Right lobe of liver (tissue), 6 donors: ENCODE results near the gene IMPDH2. TPM values are rescaled to one million over a fixed set of nuclear protein-coding genes. Genes with fewer than 3 reads are reported as not detected.

Source experiments
- ATAC-seq, 4 donors: fragments of 200-7000 bp; cut with Tn5 transposase; one replicate each; pipeline ENCODE4 v1.9.1; 2020; ENCODE audit warnings: mild to moderate bottlenecking in 4 of 4, moderate library complexity in 4 of 4
- DNase-seq, 3 donors: peaks; one replicate each; pipeline ENCODE4 v3.0.0-alpha.2; 2020
- H3K27ac ChIP-seq, 3 donors: fragments of 200-600 bp; one replicate each; pipeline ENCODE4 v1.8.0; 2022
- H3K27me3 ChIP-seq, 2 donors: fragments of 200-600 bp; one replicate each; pipeline ENCODE4 v1.8.0; 2022
- H3K36me3 ChIP-seq, 4 donors: fragments of 200-600 bp; sonication (generic) in 1 of 4; one replicate each; pipeline versions ENCODE4 v1.5.1 to v1.8.0; 2017 to 2022; ENCODE audit warnings: control low read depth in 1 of 4
- H3K4me1 ChIP-seq, 4 donors: fragments of 200-600 bp; sonication (generic) in 1 of 4; one replicate each; pipeline versions ENCODE4 v1.5.1 to v1.8.0; 2017 to 2022; ENCODE audit warnings: control low read depth in 1 of 4
- H3K4me3 ChIP-seq, 3 donors: fragments of 200-600 bp; one replicate each; pipeline ENCODE4 v1.8.0; 2022
- H3K9me3 ChIP-seq, 4 donors: fragments of 200-600 bp; sonication (generic) in 1 of 4; one replicate each; pipeline versions ENCODE4 v1.5.1 to v1.8.0; 2017 to 2022; ENCODE audit warnings: control low read depth in 1 of 4
- POLR2A ChIP-seq: fragments of 450-650 bp; IDR thresholded peaks from one replicate; pipeline ENCODE4 v1.6.1; 2017; ENCODE audit warnings: antibody characterized with exemption, mild to moderate bottlenecking
- WGBS: methylation state at CpG from one replicate; pipeline ENCODE4 v1.1.6; 2018; ENCODE audit warnings: low coverage, low lambda C conversion rate; ENCODE audit not compliant: insufficient coverage; ENCODE audit errors: missing lambda C conversion rate; 5-methylcytosine and 5-hydroxymethylcytosine counted together
- intact Hi-C, 2 donors: fragments of 100-400 bp; cut with DNase I; formaldehyde crosslinking; loops; one replicate each; pipeline versions ENCODE4 v1.11.2 to v1.14.1; 2022
- total RNA-seq, 6 experiments: library from RNA; depleted of rRNA in 2 of 6; stranded (reverse); fragments of >200 nt in 2 of 6; fragmentation: NEBNext Ultra II Directional in 3 of 6; extraction: Animal tissue kit (Norgen Biotek cat#: 25700) in 3 of 6; gene quantifications; one replicate each; pipeline versions ENCODE4 v1.1.0 to v1.2.4, GENCODE V29; 2016 to 2023
- TF ChIP-seq, protein P1 (sequence below), 4 donors: fragments of 200-600 bp in 3 of 4; fragments of 450-650 bp in 1 of 4; IDR thresholded peaks; one replicate each; pipeline versions ENCODE4 v1.5.1 to v1.8.0; 2016 to 2022; ENCODE audit warnings: antibody characterized with exemption in 4 of 4, mild to moderate bottlenecking in 2 of 4
- donor health status: DM: no; HTN: yes; CAD: no.
- donor health status: DM: no; HTN: no; CAD: no.
- donor health status: DM: no; HTN: no; CAD: no.
- donor health status: DM: no; HTN: yes; CAD: no.
- donor health status: DM: no; HTN: yes; CAD: no.

Gene IMPDH2
- total RNA-seq, 6 experiments from 2014 or later = 32.0 to 57.3 (median 39.0) TPM

DNA sequence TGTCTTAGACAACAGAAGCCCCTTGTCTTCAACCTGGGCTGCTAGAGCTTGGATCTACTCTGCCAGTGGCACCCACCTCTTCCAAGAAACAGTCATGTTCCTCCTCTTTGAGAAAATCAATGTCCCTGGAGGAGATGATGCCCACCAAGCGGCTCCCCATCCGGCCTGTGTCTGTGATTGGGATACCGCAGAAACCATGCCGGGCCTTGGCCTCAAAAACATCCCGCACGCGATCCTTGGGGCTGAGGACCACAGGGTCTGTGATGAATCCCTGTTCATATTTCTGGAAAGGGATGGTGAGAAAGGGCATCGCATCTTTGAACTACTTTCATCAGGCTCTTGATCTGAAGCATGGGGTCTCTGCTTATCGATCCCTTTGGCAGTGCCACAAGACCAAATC, 1.6 kb downstream of the IMPDH2 start:
- Histone ChIP-seq H3K27me3 (no peaks in the 10 kb centered on the region), H3K36me3 (peaks cover 0 to 55% (median 18%) of the 10 kb centered on the region in 4 donors), H3K4me3 (no peak overlapping the region), H3K9me3 (no peaks in the 10 kb centered on the region), H3K4me1 (peaks cover 0 to 17% (median 7%) of the 10 kb centered on the region in 4 donors), H3K27ac (no peak overlapping the region)
- DNase-seq (peak in 1 of 3 donors; percentile 14), ATAC-seq (no peak)
- intact Hi-C loops = no loop called here
- 97% methylated on average over 6 of the region's 9 CpGs for WGBS
- no peak for TF ChIP-seq POLR2A
- TF ChIP-seq, protein P1, sequence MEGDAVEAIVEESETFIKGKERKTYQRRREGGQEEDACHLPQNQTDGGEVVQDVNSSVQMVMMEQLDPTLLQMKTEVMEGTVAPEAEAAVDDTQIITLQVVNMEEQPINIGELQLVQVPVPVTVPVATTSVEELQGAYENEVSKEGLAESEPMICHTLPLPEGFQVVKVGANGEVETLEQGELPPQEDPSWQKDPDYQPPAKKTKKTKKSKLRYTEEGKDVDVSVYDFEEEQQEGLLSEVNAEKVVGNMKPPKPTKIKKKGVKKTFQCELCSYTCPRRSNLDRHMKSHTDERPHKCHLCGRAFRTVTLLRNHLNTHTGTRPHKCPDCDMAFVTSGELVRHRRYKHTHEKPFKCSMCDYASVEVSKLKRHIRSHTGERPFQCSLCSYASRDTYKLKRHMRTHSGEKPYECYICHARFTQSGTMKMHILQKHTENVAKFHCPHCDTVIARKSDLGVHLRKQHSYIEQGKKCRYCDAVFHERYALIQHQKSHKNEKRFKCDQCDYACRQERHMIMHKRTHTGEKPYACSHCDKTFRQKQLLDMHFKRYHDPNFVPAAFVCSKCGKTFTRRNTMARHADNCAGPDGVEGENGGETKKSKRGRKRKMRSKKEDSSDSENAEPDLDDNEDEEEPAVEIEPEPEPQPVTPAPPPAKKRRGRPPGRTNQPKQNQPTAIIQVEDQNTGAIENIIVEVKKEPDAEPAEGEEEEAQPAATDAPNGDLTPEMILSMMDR (IDR thresholded peaks at IDR 0.05) = no peak

DNA sequence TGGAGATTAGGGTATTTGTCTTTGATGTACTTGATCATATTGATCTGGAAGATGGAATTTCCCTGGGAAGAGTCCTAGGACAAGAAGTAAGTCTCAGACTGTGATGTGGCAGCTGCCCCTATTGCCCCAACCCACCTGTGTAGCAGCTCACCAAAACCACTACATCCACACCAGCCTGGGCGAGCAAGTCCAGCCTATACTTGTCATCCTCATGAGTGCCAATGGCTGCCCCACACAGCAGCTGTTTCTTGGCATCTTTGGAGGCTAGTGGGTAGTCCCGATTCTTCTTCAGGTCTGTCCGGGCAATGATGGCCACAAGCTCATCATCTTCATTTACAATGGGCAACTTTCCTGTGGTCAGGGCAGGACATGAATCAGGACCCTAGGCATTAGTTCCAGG, 2.7 kb downstream of the IMPDH2 start:
- DNase-seq (no peak), ATAC-seq (no peak)
- Histone ChIP-seq H3K9me3 (no peaks in the 10 kb centered on the region), H3K27ac (no peak overlapping the region), H3K4me1 (peaks cover 0 to 17% (median 8%) of the 10 kb centered on the region in 4 donors), H3K36me3 (peaks cover 0 to 44% (median 14%) of the 10 kb centered on the region in 4 donors), H3K4me3 (no peak overlapping the region), H3K27me3 (no peaks in the 10 kb centered on the region)
- intact Hi-C loops = no loop called here
- no peak for TF ChIP-seq POLR2A
- TF ChIP-seq, protein P1 (IDR thresholded peaks at IDR 0.05) = no peak
- 100% methylated on average over 2 of the region's 3 CpGs for WGBS

DNA sequence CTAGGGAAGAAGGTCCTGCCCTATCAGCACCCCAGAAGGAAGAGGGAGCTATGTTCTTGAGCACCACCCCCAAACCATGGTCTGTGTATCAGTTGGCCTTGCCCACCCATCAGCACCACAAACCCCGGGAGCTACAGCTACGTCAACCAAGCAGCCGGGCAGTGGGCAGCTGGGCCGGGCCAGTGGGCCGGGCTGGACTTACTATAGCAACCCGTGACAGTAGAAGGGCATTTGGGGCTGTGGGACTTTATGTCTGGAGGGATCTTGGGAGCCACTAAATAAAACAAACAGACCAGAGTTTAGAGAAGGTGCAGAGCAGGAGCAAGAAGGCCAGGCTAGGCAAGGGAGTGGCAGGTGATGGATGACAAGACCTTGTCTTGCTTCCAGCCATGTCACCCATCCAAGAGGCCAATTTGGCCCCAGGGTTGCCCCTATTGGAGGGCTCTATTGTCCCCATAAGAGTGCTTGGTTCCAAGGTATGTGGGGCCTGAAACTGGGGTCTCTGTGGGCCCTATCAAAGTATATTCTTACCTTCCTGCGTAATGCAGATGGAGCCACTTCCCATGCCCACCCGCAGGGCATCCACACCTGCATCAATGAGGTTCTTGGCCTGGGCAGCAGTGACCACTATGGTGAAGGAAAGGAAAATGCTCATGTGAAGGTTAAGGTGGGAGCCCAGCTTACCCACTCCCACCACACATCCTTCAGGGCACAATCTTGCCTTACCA, 3.2 kb downstream of the IMPDH2 start:
- no peak for DNase-seq
- no peak for ATAC-seq
- H3K36me3 ChIP-seq = peaks cover 0 to 39% (median 14%) of the 10 kb centered on the region in 4 donors
- intact Hi-C loops = no loop called here
- H3K27ac ChIP-seq = no peak overlapping the region
- H3K4me1 ChIP-seq = peaks cover 0 to 17% (median 8%) of the 10 kb centered on the region in 4 donors
- H3K9me3 ChIP-seq = no peaks in the 10 kb centered on the region
- TF ChIP-seq, protein P1 (IDR thresholded peaks at IDR 0.05) = no peak
- H3K27me3 ChIP-seq = no peaks in the 10 kb centered on the region
- H3K4me3 ChIP-seq = no peak overlapping the region
- WGBS = 95% methylated on average over 6 of the region's 8 CpGs

DNA sequence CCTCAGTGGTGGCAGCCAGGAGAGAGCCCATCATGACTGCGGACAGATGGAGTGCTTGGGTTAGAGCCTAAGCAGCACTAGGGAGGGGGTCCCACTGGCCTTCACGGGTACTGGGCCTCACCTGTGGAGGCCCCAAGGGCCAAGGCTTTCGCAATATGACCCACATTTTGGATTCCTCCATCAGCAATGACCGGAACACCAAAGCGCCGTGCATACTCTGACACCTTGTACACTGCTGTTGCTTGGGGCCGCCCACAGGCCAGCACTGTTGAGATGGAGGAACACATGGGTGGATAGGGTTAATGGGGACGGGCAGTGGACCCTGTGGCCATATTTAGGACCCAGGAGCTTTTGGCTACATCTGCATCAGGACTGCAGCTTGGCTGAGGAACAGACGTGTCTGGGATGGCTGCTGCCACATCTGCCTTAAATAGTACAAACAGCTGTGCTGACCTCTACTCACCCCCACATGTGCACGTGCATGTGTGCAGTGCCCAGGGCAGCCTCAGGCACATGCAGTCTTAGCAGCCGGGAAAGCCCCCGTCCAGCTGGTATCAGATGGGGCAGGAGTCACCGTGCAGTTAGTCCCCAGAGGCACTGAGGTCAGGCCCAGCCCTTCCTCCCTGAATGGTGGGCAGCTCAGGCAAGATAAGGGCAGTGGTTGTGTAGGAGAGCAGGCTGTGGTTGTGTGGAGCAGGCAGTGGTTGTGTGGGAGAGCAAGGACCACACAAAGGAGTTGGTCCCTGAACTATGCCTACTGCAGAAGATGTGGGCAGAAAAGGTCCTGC, 4.0 kb downstream of the IMPDH2 start:
- Histone ChIP-seq H3K4me3 (no peak overlapping the region), H3K4me1 (peaks cover 0 to 21% (median 9%) of the 10 kb centered on the region in 4 donors), H3K9me3 (no peaks in the 10 kb centered on the region), H3K36me3 (peaks cover 0 to 33% (median 14%) of the 10 kb centered on the region in 4 donors), H3K27ac (no peak overlapping the region), H3K27me3 (no peaks in the 10 kb centered on the region)
- no peak for DNase-seq
- no CpG with 5 or more reads among the region's 13 CpGs for WGBS
- intact Hi-C loops = no loop called here
- ATAC-seq = no peak
- TF ChIP-seq, protein P1 (IDR thresholded peaks at IDR 0.05) = no peak
- TF ChIP-seq POLR2A = no peak
